Stimulated activated CD8-positive, alpha-beta memory T cell treated with anti-CD3 and anti-CD28 coated beads, Interleukin-12 subunit alpha, Interleukin-12 subunit beta, amount 100 ng/mL, for 4 hours (primary cell): ENCODE measurements around the gene RELT.

Experiments used
- DNase-seq: peaks from one replicate; pipeline ENCODE4 v3.0.0-alpha.2; 2020; ENCODE audit warnings: low read depth

RELT gene

GRCh38 chr11:73392108-73393010, 16.2 kb downstream of the RELT start:
- no peak for DNase-seq

- no peak for DNase-seq
Observed at GRCh38 chr11:73393011-73393380, 16.8 kb downstream of the RELT start.

GRCh38 chr11:73393479-73394415, 17.5 kb downstream of the RELT start:
- DNase-seq = peak; percentile 33

GRCh38 chr11:73394416-73395296, 18.5 kb downstream of the RELT start:
- DNase-seq = no peak

- DNase-seq = no peak
Observed at GRCh38 chr11:73395297-73396208, 19.4 kb downstream of the RELT start.

GRCh38 chr11:73396251-73396930, 20.2 kb downstream of the RELT start:
- DNase-seq = no peak

GRCh38 chr11:73396985-73397384, 20.8 kb downstream of the RELT start:
- no peak for DNase-seq

- no peak for DNase-seq
Observed at GRCh38 chr11:73397468-73398131, 21.4 kb downstream of the RELT start.

GRCh38 chr11:73398132-73398526, 21.9 kb downstream of the RELT start:
- DNase-seq = no peak

- DNase-seq = no peak
Observed at GRCh38 chr11:73398721-73399120, 22.5 kb downstream of the RELT start.

- DNase-seq = no peak
Observed at GRCh38 chr11:73399159-73399590, 23.0 kb downstream of the RELT start.

- DNase-seq = no peak
Observed at GRCh38 chr11:73399636-73400035, 23.4 kb downstream of the RELT start.

GRCh38 chr11:73400293-73400692, 24.1 kb downstream of the RELT start:
- no peak for DNase-seq

GRCh38 chr11:73401217-73401923, 25.2 kb downstream of the RELT start:
- DNase-seq = no peak

GRCh38 chr11:73401924-73402833, 26.0 kb downstream of the RELT start:
- no peak for DNase-seq

GRCh38 chr11:73402834-73403185, 26.6 kb downstream of the RELT start:
- DNase-seq = no peak

- no peak for DNase-seq
Observed at GRCh38 chr11:73403541-73403940, 27.3 kb downstream of the RELT start.

- no peak for DNase-seq
Observed at GRCh38 chr11:73404048-73404447, 27.8 kb downstream of the RELT start.
